IPS-15b (cell line): ENCODE measurements around the gene RALGPS1.

Experiments
- H3K27me3 ChIP-seq: one replicate; pipeline ENCODE4 v1.6.1; 2013; ENCODE audit warnings: low read length; ENCODE audit not compliant: control insufficient read depth, insufficient read depth
- H3K36me3 ChIP-seq: one replicate; pipeline ENCODE4 v1.6.1; 2013; ENCODE audit warnings: low read length; ENCODE audit not compliant: control insufficient read depth, insufficient read depth
- H3K4me1 ChIP-seq: one replicate; pipeline ENCODE4 v1.6.1; 2013; ENCODE audit warnings: mild to moderate bottlenecking, low read length; ENCODE audit not compliant: control insufficient read depth, insufficient read depth
- H3K4me3 ChIP-seq: one replicate; pipeline ENCODE4 v1.5.1; 2013; ENCODE audit warnings: low read depth, low read length
- H3K9ac ChIP-seq: one replicate; pipeline ENCODE4 v1.6.1; 2013; ENCODE audit warnings: low read depth, mild to moderate bottlenecking, low read length
- H3K9me3 ChIP-seq: one replicate; pipeline ENCODE4 v1.6.1; 2013; ENCODE audit warnings: mild to moderate bottlenecking, low read length; ENCODE audit not compliant: control insufficient read depth, insufficient read depth

The RALGPS1 gene

DNA sequence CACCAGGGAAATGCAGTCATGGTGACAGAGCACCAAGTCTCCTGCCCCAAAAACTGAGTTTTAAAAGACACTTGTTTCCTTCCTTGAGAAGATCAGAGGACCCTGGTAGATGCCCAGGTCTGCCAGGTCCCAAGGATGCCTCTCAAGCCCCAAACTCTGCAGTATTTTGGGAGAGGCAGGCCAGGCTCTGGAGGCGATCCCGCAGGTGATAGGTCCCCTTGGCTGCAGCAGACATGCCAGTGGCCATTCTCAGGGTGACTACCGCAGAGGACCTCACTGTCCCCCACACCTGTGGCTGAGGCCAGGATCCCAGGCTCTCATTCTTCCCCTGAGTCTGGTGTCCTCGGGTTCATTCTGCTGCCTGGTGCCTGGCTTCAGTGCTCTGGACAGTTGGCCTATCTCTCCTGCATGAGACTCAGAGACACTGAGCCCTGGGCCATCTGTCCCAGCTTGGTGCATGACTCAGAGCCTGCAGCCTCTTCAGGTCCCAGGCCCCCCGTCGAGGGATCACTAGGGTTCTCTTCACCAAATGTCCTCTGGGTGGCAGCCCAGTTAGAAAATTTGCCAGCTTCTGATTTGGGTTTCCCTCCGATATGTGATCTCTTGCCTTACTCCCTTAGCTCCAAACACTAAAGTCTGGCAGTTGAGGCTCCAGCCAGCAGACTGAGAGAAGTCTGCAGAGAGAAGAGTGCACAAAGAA lies 290.3 kb downstream of the RALGPS1 start:
- H3K9ac ChIP-seq: no peak overlapping the region
- H3K36me3 ChIP-seq: no peaks in the 10 kb centered on the region
- no peaks in the 10 kb centered on the region for H3K27me3 ChIP-seq
- H3K4me1 ChIP-seq: no peaks in the 10 kb centered on the region
- no peaks in the 10 kb centered on the region for H3K9me3 ChIP-seq
- no peak overlapping the region for H3K4me3 ChIP-seq

GRCh38 chr9:127205952-127206351 lies 291.4 kb downstream of the RALGPS1 start:
- H3K36me3 ChIP-seq: no peaks in the 10 kb centered on the region
- H3K27me3 ChIP-seq: no peaks in the 10 kb centered on the region
- no peak overlapping the region for H3K9ac ChIP-seq
- no peak overlapping the region for H3K4me3 ChIP-seq
- no peaks in the 10 kb centered on the region for H3K9me3 ChIP-seq
- no peaks in the 10 kb centered on the region for H3K4me1 ChIP-seq

GRCh38 chr9:127206666-127207065 lies 292.1 kb downstream of the RALGPS1 start:
- Histone ChIP-seq H3K27me3 (no peaks in the 10 kb centered on the region), H3K36me3 (no peaks in the 10 kb centered on the region), H3K4me1 (no peaks in the 10 kb centered on the region), H3K4me3 (no peak overlapping the region), H3K9me3 (no peaks in the 10 kb centered on the region), H3K9ac (no peak overlapping the region)

DNA sequence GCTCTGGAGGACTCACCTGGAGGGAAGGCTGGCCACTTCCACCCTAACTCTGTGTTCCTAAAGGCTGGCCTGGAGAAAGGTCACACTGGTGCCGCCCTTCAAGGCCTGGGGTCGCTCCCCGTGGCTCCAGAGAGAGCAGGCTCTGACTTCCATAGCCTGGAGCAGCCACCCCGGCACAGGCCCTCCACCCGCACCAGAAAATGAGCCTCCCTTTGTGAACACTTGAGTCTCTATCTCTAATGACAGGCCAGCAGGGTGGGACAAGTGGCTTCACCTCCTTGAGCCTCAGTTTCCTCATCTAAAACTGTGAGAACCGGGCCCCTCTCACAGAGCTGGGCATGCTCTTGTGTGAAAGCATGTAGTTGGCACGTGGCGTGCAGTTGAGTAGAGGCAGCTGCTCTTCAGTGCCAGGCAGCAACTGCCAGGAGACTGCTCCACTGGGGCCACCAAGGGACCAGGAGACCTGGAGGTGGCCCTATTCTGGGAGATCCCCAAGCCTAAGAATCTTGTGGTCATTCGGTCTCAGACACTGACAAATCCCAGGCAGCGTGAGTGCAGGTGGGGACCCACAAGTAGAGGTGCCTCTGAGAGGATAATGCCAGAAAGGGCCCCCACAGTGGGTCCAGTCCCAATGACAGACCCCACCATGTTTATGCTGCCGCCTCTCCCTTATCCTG lies 293.3 kb downstream of the RALGPS1 start:
- Histone ChIP-seq H3K9ac (no peak overlapping the region), H3K4me1 (no peaks in the 10 kb centered on the region), H3K4me3 (no peak overlapping the region)

GRCh38 chr9:127208416-127208815 lies 293.8 kb downstream of the RALGPS1 start:
- H3K9ac ChIP-seq: no peak overlapping the region
- no peaks in the 10 kb centered on the region for H3K9me3 ChIP-seq
- H3K36me3 ChIP-seq: no peaks in the 10 kb centered on the region
- no peak overlapping the region for H3K4me3 ChIP-seq
- H3K27me3 ChIP-seq: no peaks in the 10 kb centered on the region
- H3K4me1 ChIP-seq: no peaks in the 10 kb centered on the region

More for the DNA sequence above, 293.3 kb downstream of the RALGPS1 start:
- H3K36me3 ChIP-seq: no peaks in the 10 kb centered on the region
- no peaks in the 10 kb centered on the region for H3K9me3 ChIP-seq
- no peaks in the 10 kb centered on the region for H3K27me3 ChIP-seq

DNA sequence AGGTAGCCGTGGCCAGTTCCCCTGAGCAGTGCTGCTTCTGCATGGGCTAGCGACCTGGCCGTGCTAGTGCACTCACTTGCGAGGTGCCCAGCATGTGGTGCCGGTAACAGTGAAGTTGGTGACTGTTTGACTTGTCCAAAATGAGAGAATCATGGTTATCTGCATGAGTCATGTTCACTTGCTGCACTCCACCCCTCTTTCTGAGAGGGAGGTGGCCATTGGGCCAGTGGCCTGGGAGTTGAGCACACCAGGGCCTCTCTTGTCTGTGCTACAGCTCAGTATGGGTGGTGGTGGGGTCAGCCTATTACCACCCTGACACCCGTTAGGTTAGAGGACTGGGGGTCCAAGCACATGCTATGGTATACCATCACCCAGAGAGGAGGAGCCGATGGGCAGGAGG lies 294.6 kb downstream of the RALGPS1 start:
- Histone ChIP-seq H3K4me3 (no peak overlapping the region), H3K36me3 (no peaks in the 10 kb centered on the region), H3K9ac (no peak overlapping the region), H3K9me3 (no peaks in the 10 kb centered on the region), H3K27me3 (no peaks in the 10 kb centered on the region), H3K4me1 (no peaks in the 10 kb centered on the region)

DNA sequence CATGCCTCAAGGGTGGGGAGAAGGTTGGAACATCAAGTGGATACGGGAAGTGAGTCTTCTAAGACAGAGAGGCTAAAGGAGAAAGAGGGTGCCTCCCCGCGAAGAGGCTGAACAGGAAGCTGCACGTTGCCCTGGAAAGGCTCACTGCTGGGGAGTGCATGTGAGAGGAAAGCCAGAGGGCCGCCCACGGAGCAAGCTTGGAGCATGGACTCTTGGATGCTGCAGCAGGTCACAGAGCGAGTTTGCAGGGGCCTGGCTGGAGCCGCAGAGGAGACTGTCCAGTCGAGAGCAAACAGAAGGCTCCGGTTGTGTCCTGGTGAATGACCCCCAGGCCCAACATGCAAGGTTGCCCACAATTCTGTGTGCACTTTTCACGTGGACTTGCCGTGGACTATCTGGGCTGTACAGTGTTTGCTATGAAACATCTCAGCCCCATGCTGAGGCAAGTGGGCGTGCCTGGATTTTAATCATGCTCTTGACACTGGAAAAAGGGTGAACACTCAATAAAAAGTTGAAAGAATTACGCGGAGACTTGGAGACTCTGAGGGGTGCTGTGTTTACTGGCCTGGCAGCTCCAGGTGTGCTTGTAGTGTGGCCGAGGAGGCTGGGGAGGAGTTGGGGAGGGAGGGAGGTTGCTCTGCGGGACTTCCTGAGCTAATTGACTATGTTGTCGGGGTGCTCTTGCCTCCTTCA lies 295.5 kb downstream of the RALGPS1 start:
- Histone ChIP-seq H3K27me3 (no peaks in the 10 kb centered on the region), H3K9me3 (no peaks in the 10 kb centered on the region), H3K9ac (no peak overlapping the region), H3K36me3 (no peaks in the 10 kb centered on the region), H3K4me3 (no peak overlapping the region), H3K4me1 (no peaks in the 10 kb centered on the region)

DNA sequence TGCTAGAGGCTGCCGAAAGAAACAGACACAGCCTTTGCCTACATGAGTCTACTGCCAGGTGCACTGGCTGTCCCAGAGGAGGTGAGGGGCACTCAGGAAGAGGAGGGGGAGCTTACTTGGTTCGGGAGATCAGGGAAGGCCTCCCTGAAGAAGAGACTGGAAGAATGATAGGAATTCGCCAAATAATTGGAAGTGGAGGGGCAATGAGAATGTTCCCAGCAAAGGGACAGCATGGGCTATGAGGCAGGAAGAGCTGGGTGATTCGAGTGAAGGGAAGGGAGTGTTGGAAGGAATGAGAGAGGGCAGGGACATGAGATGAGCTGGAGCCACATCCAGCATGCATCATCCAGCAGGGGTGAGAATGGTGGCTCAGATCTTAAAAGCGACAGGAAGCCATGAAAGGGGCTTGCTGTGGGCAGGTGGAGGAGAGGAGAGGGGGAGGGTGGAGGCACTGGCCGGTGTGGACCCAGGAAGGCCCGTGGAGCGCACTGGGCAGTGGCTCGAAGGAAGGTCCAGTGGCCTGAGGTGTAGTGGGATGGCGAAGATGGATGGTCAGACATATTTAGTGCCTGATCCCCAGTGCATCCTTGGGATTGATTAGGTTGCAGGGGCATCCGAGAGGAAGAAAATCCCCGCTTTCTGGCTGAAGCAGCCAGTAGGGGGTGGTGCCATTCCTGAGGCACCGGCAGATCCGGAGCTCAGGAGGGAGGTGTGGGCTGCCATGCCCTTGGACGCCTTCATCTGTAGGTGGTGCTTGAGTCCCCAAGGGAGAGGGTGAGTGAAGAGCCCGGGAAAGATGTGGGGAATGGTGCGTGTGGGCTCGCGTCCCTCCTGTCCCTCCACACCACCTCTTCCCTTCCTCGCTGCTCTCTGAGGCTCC lies 296.5 kb downstream of the RALGPS1 start:
- Histone ChIP-seq H3K36me3 (no peaks in the 10 kb centered on the region), H3K4me1 (no peaks in the 10 kb centered on the region), H3K9me3 (no peaks in the 10 kb centered on the region), H3K4me3 (no peak overlapping the region), H3K27me3 (no peaks in the 10 kb centered on the region), H3K9ac (no peak overlapping the region)

DNA sequence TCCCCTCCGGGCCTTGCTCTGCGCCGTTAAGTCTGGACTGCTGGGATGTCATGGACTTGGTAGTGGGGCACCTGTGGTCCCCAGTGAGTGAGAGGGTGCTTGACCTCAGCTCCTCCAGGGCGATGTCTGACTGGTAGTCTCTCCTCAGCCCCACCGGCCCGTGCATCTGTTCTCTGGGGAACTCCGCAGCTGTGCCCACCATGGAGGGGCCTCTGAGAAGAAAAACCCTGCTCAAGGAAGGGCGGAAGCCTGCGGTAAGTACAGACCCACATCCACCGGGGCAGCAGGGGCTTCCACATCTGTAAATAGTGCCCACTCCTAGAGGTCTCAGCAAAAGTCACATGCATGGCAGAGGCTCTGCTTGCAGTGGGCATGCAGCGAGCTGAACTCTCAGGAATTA lies 297.4 kb downstream of the RALGPS1 start:
- Histone ChIP-seq H3K9me3 (no peaks in the 10 kb centered on the region), H3K4me3 (no peak overlapping the region), H3K9ac (no peak overlapping the region), H3K27me3 (no peaks in the 10 kb centered on the region), H3K4me1 (no peaks in the 10 kb centered on the region), H3K36me3 (no peaks in the 10 kb centered on the region)

- H3K27me3 ChIP-seq: no peaks in the 10 kb centered on the region
- no peaks in the 10 kb centered on the region for H3K9me3 ChIP-seq
- no peaks in the 10 kb centered on the region for H3K4me1 ChIP-seq
- H3K9ac ChIP-seq: no peak overlapping the region
- no peak overlapping the region for H3K4me3 ChIP-seq
- H3K36me3 ChIP-seq: no peaks in the 10 kb centered on the region
Observed at GRCh38 chr9:127212453-127212852, 297.9 kb downstream of the RALGPS1 start.

- Histone ChIP-seq H3K4me3 (no peak overlapping the region), H3K27me3 (no peaks in the 10 kb centered on the region), H3K4me1 (no peaks in the 10 kb centered on the region)
Observed at GRCh38 chr9:127213859-127214258, 299.3 kb downstream of the RALGPS1 start.

More at GRCh38 chr9:127213859-127214258, 299.3 kb downstream of the RALGPS1 start:
- H3K9me3 ChIP-seq: no peaks in the 10 kb centered on the region
- H3K36me3 ChIP-seq: no peaks in the 10 kb centered on the region
- H3K9ac ChIP-seq: no peak overlapping the region
